NB4 (cell line): ENCODE results near the gene PDZD2.

Source experiments
- DNase-seq: peaks from one replicate; pipeline ENCODE4 v3.0.0; 2010; ENCODE audit warnings: low read depth
- H3K4me3 ChIP-seq: one replicate; pipeline ENCODE4 v1.5.1; 2011; ENCODE audit warnings: mild to moderate bottlenecking, low read depth, low read length, moderate library complexity
- MYC ChIP-seq: IDR thresholded peaks from 2 replicates; pipeline ENCODE4 v1.6.1; 2011; ENCODE audit warnings: low read depth, low read length
- POLR2A ChIP-seq: IDR thresholded peaks from 2 replicates; pipeline ENCODE4 v1.6.1; 2011; ENCODE audit warnings: mild to moderate bottlenecking; ENCODE audit not compliant: insufficient read length; ENCODE audit errors: extremely low read depth
- TF ChIP-seq, protein P1 (sequence below): IDR thresholded peaks from 2 replicates; pipeline ENCODE4 v1.6.1; 2011; ENCODE audit warnings: low read depth, low read length
- TF ChIP-seq, protein P2 (sequence below): IDR thresholded peaks from one replicate; pipeline ENCODE4 v1.5.1; 2012; ENCODE audit warnings: low read depth, low read length

The PDZD2 gene

DNA sequence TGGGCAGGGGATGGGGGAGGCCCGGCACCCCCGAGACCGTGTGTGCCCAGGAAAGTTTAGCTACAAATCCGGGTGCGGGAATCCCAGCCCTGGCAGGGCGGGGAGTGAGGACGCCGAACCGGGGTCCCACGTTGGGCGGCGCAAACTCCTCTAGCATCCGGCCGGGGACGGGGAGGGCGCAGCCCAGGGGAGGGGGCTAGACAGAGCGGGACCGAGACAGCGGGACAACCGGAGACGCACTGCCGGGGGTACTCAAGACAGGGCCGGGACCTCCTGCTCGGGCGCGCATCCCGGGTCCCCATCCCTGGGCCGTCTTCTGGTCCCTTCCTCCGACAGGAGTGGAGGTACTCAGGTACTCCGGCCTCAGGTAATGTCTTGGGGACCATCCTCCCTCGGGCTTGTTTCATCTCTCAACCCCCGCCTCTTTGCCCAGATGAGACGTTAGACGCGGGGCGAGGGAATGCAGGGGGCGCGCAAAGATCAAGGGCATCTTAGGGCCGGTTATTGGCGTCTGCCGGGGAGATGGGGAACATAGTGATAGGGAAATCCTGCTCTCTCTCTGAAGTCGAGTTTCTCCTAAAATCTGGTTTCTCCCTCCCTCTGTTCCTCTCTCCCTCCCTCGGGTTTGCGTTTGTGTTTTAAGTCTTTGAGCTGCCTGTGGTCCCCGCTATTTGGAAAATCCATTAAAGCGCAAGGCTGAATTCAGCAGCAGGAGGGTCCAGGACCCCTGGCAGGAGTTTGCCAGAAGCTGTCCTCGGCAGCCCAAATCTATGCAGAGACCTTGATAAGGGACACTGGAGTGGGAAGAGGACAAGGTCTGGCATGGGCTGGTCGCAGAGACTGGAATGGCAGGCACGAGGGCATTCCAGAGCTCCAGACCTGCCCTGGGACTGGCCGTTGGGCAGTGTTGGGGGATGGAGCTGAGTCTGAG, 815 bp downstream of the PDZD2 start:
- DNase-seq, result no peak
- H3K4me3 ChIP-seq, result no peak overlapping the region
- no peak for TF ChIP-seq POLR2A
- TF ChIP-seq MYC, result no peak
- TF ChIP-seq, protein P1, sequence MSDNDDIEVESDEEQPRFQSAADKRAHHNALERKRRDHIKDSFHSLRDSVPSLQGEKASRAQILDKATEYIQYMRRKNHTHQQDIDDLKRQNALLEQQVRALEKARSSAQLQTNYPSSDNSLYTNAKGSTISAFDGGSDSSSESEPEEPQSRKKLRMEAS, result no peak
- TF ChIP-seq, protein P2, sequence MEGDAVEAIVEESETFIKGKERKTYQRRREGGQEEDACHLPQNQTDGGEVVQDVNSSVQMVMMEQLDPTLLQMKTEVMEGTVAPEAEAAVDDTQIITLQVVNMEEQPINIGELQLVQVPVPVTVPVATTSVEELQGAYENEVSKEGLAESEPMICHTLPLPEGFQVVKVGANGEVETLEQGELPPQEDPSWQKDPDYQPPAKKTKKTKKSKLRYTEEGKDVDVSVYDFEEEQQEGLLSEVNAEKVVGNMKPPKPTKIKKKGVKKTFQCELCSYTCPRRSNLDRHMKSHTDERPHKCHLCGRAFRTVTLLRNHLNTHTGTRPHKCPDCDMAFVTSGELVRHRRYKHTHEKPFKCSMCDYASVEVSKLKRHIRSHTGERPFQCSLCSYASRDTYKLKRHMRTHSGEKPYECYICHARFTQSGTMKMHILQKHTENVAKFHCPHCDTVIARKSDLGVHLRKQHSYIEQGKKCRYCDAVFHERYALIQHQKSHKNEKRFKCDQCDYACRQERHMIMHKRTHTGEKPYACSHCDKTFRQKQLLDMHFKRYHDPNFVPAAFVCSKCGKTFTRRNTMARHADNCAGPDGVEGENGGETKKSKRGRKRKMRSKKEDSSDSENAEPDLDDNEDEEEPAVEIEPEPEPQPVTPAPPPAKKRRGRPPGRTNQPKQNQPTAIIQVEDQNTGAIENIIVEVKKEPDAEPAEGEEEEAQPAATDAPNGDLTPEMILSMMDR, result no peak

DNA sequence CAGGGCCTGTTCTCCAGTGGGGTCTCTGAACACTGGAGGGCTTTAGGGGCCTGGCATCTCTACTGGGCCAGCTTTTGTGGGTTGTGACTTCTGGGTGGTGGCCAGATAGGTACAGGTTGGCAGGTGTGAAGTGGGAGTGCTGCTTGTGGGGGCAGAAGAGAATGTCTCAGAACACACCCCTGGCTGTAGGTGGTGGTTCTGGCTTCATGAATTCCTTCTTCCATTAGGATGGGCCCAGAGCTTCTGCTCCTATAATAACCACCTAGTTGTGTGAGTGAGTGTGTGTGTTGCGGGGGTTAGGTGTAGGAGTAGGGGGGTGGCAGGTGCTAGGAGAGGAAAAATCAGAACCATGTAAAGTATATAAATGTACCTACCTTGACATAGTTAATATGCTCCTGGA, 1.6 kb downstream of the PDZD2 start:
- DNase-seq, result no peak
- TF ChIP-seq, protein P1, result no peak
- TF ChIP-seq POLR2A (no peak), MYC (no peak)
- TF ChIP-seq, protein P2, result no peak
- H3K4me3 ChIP-seq, result no peak overlapping the region

DNA sequence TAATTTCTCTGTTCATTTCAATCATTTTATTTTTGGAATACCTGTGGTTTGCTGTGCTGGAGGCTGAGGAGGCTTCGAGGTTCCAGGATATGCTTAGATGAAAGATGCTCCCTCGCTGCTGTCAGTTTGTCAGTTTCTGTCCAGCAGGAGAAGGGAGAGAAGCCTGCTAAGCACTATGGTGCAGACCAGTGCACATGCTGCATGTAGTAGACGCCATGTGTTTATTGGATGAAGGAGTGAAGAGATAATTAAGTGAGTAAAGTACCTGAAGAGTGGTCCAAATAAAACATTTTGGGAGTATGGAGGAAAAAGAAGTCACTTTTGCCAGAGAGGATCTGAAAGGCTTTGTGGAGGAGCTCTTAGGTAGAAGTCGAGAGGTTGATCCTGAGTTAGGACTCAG, 2.1 kb downstream of the PDZD2 start:
- H3K4me3 ChIP-seq, result no peak overlapping the region
- TF ChIP-seq MYC (no peak), POLR2A (no peak)
- TF ChIP-seq, protein P2, result no peak
- TF ChIP-seq, protein P1, result no peak
- no peak for DNase-seq

DNA sequence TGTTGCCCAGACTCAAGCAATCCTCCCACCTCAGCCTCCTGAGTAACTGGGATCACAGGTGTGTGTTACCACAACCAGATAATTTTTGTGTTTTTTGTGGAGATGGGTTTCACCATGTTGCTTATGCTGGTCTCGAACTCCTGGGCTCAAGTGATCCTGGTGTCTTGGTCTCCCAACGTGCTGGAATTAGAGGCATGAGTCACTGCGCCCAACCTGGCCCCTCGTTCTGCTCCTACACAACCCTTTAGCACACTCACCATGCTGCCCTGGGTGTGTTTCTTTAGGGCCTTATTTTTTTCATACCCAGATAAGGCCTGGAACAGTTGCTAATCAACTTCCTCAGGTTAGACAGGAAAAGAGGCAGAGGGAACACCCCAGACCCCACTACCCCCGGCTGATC, 2.6 kb downstream of the PDZD2 start:
- H3K4me3 ChIP-seq, result no peak overlapping the region
- no peak for DNase-seq
- TF ChIP-seq MYC, result no peak
- TF ChIP-seq, protein P1, result no peak
- TF ChIP-seq, protein P2, result no peak
- no peak for TF ChIP-seq POLR2A

DNA sequence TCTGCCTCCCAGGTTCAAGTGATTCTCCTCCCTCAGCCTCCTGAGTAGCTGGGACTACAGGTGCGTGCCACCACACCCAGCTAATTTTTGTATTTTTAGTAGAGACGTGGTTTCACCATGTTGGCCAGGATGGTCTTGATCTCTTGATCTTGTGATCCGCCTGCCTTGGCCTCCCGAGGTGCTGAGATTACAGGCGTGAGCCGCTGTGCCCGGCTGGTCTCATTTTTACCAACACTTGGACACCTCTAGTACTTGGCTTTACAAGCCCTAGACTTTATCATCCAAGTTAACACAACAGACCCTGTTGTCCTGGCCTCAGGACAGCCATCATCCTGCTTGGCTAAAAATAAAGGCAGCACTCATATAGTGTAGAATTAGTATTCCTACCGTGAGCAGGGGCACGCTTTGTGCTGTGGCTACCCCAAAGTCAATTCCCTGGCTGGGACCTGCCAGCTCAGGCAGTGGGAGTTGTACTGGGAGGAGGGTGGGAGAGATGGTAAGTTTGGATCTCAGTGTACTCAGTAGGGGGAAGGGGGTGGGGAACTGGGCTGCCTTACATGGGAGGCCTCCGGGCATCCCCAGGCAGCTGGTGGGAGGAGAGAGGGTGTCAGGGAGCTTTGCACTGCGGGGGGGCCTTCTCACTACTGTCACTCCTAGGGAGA, 6.6 kb downstream of the PDZD2 start:
- no peak overlapping the region for H3K4me3 ChIP-seq
- TF ChIP-seq POLR2A, result no peak
- TF ChIP-seq MYC, result no peak
- TF ChIP-seq, protein P2, result no peak
- TF ChIP-seq, protein P1, result no peak

More for the DNA sequence above, 6.6 kb downstream of the PDZD2 start:
- no peak for DNase-seq
